Measurements from ENCODE around the gene ZFP92.
"Not testable (repeated sequence)": the region's sequence is repeated elsewhere in the genome, so short reads cannot be mapped to it uniquely, and the experiment has no call there.

Gene ZFP92, protein sequence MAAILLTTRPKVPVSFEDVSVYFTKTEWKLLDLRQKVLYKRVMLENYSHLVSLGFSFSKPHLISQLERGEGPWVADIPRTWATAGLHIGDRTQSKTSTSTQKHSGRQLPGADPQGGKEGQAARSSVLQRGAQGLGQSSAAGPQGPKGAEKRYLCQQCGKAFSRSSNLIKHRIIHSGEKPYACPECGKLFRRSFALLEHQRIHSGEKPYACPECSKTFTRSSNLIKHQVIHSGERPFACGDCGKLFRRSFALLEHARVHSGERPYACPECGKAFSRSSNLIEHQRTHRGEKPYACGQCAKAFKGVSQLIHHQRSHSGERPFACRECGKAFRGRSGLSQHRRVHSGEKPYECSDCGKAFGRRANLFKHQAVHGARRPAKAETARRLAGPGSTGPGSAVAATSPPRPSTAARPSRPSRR

GRCh38 chrX:153411255-153411987 lies at the start of gene ZFP92:
Gene ZFP92, plus strand, starts transcription at chrX:153411472. Its CDS starts 6,851 bp downstream, at chrX:153418323.
- no peak for DNase-seq

GRCh38 chrX:153361781-153362397 lies 49.4 kb upstream of the ZFP92 start:
- DNase-seq = no peak

DNA sequence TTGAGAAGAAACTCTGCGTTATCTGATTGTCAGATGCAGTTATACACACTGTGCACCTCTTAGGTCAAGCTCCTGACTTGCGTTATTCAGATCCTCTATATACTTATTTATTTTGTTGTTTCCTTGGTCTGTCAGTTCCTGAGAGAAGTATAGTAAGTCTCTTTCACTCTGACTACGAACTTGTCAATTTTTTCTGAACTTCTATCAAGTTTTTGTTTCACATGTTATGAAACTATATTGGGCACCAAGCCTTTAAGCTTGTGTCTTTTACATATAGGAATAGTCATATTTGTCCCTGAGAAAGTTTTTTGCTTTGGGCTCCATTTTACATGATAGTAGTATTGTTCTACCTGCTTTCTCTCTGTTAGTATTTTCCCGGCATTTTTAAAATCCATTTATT lies 45.6 kb upstream of the ZFP92 start:
- DNase-seq = no peak

GRCh38 chrX:153366119-153366518 lies 45.2 kb upstream of the ZFP92 start:
- DNase-seq = no peak

DNA sequence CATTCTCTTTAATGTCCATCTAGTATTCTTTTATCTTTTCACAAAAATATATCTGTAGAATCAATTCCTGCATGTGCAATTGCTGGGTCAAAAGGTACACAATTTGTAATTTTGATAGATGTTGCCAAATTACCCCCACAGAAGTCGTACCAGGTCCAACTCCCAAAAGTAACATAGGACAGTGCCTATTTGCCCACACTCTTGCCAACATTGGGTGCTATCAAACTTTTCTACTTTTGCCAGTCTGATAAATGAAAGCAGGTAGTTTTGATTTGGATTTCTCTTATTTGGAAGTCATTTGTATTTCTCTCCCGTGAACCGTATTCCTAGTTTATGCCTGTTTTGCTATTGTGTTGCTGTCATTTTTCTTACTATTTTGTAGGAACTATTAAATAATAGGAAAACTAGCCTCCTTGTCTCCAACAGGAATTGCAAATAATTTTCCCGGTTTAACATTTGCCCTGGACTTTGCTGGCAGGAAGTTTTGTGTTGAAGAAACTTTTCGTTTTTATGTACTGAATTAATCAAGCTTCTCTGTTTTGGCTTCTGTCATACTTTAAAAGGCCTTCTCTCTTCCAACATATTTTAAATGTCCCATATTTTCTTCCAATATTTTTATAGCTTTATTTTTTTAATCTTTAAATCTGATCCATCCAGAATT lies 44.3 kb upstream of the ZFP92 start:
- DNase-seq = no peak

- DNase-seq = no peak
Measured at GRCh38 chrX:153370293-153371055, 40.8 kb upstream of the ZFP92 start.

- DNase-seq = no peak
Measured at GRCh38 chrX:153371256-153371655, 40.0 kb upstream of the ZFP92 start.

GRCh38 chrX:153372949-153373348 lies 38.3 kb upstream of the ZFP92 start:
- no peak for DNase-seq

- no peak for DNase-seq
Measured at GRCh38 chrX:153374426-153374825, 36.8 kb upstream of the ZFP92 start.

DNA sequence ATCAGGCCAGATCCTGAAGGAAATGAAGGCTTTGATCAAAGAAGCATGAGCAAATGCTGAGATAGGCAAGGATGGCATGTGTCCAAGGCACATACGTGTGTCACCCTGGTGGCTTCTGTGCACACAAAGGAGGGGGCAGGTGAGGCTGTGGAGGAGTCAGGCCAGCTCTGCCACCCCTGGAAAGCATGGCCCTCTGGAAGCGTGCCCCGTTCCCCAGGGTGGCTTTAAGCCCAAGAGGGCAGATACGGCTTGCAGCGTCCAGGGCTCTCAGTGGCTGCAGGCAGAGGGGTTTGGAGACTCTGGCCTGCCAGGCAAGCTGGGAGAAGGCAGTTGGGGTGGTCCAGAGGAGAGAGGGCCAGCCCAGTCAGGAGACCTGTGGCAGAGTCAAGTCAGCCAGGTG lies 35.7 kb upstream of the ZFP92 start:
- DNase-seq = no peak

DNA sequence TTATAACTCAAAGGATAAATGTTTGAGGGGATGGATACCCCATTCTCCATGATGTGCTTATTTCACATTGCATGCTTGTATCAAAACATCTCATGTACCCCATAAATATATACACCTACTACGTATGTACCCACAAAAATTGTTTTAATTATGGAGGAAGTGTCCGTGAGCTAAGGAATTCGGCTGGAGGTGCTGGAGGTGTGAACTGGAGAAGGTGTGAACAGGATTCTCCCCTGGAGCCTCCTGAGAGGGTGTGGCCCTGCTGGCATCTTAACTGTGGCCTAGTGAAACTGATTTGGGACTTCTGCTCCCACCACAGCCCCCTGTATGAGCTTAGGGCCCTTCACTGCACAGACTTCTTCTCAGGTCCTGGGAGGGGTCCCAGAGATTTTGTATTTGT lies 33.5 kb upstream of the ZFP92 start:
- no peak for DNase-seq

DNA sequence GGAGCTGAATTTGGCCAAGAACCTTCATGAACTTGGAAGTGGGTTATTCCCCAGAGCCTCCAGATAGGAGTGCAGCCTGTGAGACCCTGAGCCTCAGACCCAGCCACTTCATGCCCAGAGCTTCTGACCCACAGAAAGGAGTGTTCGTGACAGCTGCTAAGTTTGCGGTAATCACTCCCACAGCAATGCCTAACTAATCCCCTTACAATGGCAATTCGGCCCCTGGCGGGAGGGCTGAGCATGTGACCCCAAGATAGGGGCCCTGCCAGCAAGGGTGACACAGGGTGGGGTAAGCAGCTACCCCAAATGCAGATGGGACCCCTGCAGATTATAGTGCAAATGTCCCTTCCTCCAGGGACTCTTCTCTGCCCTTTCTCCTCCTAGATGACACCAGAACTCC lies 32.7 kb upstream of the ZFP92 start:
- no peak for DNase-seq

- no peak for DNase-seq
Measured at GRCh38 chrX:153379508-153379907, 31.8 kb upstream of the ZFP92 start.

DNA sequence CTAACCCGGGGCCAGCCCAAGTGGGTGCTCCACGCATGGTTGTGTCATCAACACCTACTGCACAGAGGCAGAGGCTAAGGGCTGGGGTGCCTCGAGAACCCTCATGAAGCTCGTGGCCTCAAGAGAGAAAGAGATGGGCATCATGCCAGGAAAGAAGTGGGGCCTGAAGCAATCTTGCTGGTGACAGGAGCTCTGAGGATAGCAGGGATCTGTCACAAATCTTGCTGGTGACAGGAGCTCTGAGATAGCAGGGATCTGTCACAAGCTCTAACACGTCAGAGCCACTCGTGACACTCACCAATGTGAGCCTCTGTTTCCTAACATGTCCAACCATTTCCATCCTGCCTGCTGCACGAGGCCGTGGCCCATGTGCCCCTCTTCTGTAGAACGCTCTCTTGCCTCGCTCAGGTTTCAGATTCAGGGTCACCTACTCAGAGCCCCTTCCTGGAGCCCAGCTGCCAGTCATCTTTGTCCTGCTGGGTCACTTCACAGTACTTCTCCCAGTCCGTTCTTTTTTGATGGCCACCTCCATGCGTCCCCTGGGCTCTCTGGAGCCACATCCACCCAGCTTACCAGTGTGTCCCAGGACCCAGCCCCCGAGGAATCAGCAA lies 31.2 kb upstream of the ZFP92 start:
- DNase-seq = no peak

DNA sequence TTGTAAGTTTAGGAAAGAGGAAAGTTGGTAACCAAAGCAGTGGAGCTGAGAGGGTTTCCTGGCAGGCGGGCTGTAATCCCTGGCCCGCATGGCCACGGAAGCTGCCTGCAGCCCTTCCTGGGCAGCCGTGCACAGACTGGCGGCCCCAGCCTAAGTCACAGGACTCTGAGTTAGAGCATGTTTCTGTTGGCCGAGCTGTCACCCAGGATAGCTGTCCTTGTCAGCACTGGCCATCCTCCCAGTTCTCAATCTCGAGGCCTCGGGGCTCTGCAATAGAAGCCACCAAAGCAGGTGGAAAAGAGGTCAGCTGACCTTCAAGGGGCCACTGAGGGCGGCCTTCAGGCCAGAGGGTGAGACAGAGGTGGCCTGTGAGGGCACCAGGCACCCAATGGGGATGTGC lies 30.6 kb upstream of the ZFP92 start:
- DNase-seq = no peak

DNA sequence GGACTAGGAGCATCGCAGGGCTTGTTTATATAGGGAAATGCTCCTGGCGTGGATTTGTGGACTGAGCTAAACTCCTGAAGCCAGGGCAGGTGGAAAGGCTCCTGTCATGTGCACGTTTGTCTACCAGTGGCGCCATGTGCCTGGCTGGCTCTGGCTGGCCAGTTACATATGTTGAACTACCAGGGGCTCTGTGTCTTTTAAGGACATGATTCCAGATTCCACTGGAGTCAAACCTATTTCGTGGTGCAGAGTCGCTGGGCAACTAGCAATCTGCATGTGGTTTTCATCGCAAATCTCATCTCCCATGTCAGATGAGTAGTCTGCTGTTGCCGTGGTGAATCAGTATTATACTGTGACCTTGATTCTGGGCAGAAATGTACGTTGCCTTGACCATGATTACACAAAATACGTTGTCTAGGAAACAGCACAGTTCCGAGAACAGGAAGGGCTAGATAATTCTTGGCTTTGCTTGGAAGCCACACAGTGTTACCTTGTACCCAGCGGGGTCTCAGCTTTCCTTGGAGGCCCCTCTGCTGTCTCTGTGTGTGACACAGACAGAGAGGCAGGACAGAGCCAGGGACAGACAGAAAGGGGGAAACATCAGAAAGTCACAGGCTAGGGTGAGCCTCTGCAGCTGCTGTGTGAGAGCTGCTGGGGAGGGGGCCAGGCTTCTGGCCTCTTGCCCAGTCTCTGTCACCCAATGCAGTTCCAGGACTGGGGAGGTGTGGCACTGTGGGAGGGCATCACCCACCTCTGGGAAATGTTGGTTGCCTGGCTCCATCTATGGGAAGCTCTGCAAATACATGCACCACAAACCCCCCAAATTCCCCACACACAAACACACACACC lies 29.4 kb upstream of the ZFP92 start:
- DNase-seq = peak; percentile 50

DNA sequence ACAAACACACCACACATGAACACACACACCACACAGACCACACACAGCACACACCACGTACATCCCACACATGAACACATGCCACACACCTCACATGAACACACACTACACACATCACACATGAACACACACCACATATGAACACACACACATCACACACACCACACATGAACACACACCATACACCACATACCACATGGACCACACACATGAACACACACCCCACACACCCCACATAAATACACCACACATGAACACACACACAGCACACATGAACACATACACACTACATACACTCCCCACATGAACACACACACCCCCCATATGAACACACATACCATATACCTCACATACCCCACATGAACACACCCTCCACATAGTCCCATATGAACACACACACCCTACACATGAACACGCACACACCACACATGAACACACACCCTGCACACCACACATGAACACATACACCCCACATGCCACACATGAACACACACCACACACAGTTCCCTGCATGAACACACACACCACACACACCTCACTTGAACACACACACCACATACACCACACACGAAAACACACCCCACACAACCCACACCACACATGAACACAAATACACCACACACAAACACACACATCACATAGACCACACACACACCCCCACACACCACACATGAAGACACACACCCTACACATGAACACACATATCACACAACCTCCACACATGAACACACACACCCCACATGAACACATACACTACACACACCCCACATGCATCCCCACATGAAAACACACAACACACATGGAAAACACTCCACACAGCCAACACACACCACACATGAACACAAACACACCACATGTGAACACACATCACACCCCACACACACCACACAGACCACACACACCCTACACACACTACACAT lies 28.4 kb upstream of the ZFP92 start:
- no peak for DNase-seq

- no peak for DNase-seq
Measured at GRCh38 chrX:153384390-153384789, 26.9 kb upstream of the ZFP92 start.

DNA sequence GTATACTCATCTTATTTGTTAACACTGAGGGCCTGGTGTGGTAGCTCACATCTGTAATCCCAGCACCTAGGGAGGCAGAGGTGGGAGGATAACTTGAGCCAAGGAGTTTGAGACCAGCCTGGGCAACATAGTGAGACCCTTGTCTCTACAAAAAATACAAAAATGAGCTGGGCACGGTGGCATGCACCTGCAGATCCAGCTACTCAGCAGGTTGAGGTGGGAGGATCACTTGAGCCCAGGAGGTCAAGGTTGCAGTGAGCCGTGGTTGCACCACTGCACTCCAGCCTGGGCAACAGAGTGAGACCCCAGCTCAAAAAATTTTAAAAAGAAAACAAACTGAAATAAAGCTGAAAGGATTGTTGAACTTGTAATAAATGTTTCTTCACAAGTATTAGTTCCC lies 26.3 kb upstream of the ZFP92 start:
- DNase-seq = not testable (repeated sequence)

DNA sequence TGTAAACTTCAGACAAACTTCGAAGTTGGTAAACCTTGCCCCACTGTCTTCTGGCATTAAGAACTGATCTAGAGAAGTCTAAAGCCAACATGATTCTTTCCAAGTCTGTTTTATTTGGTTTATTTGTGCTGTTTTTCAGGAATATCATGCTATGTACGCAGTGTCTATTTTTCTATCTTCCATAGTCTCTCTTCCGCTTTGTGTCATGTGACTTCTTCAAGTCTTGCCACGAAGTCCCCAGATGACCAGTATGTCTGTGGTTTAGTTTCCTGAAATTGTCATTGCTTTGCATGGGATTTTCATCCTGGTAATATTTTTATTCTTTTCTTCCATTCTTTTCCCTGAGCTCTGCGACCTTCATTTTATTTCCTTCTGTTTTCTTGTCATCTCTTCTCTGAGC lies 25.2 kb upstream of the ZFP92 start:
- DNase-seq = no peak
